ENCODE measurements around the gene RTRAF. TPM values are rescaled to one million over a fixed set of nuclear protein-coding genes. Genes with fewer than 3 reads are reported as not detected.

The RTRAF gene
- polyA plus RNA-seq, 4 donors: 250 to 325 (median 280) TPM

- no peak for DNase-seq (ENCODE audit: low read depth in 4 of 4, low spot score in 3 of 4)
Measured at GRCh38 chr14:52048641-52049204, 59.4 kb downstream of the RTRAF start.

GRCh38 chr14:52049271-52049670 lies 59.9 kb downstream of the RTRAF start:
- DNase-seq (ENCODE audit: low read depth in 4 of 4, low spot score in 3 of 4): no peak

- DNase-seq (ENCODE audit: low read depth in 4 of 4, low spot score in 3 of 4): no peak
Measured at GRCh38 chr14:52049721-52050588, 60.6 kb downstream of the RTRAF start.

GRCh38 chr14:52051251-52051650 lies 61.9 kb downstream of the RTRAF start:
- no peak for DNase-seq (ENCODE audit: low read depth in 4 of 4, low spot score in 3 of 4)

GRCh38 chr14:52051871-52052270 lies 62.5 kb downstream of the RTRAF start:
- DNase-seq (ENCODE audit: low read depth in 4 of 4, low spot score in 3 of 4): no peak

- no peak for DNase-seq (ENCODE audit: low read depth in 4 of 4, low spot score in 3 of 4)
Measured at GRCh38 chr14:52052288-52052943, 63.1 kb downstream of the RTRAF start.

- DNase-seq (ENCODE audit: low read depth in 4 of 4, low spot score in 3 of 4): no peak
Measured at GRCh38 chr14:52053044-52053443, 63.7 kb downstream of the RTRAF start.

- DNase-seq (ENCODE audit: low read depth in 4 of 4, low spot score in 3 of 4): no peak
Measured at GRCh38 chr14:52054678-52055077, 65.3 kb downstream of the RTRAF start.

- DNase-seq (ENCODE audit: low read depth in 4 of 4, low spot score in 3 of 4): no peak
Measured at GRCh38 chr14:52055167-52055566, 65.8 kb downstream of the RTRAF start.

- no peak for DNase-seq (ENCODE audit: low read depth in 4 of 4, low spot score in 3 of 4)
Measured at GRCh38 chr14:52058341-52058740, 69.0 kb downstream of the RTRAF start.

- no peak for DNase-seq (ENCODE audit: low read depth in 4 of 4, low spot score in 3 of 4)
Measured at GRCh38 chr14:52059649-52060048, 70.3 kb downstream of the RTRAF start.

GRCh38 chr14:52060080-52060479 lies 70.7 kb downstream of the RTRAF start:
- no peak for DNase-seq (ENCODE audit: low read depth in 4 of 4, low spot score in 3 of 4)

Other genes starting within 250 kb of the RTRAF start
- 100 to 1,000 TPM in 1 of 4 donors, 10 to 100 TPM in 3; 63.7 to 104 (median 75.8) TPM for gene GNG2, start 128.9 kb upstream of the RTRAF start, polyA plus RNA-seq (ENCODE audit: insufficient read length in 4 of 4)
- 100 to 1,000 TPM in 3 of 4 donors, 10 to 100 TPM in 1; 88.9 to 239 (median 139) TPM for gene NID2, start 79.5 kb downstream of the RTRAF start, polyA plus RNA-seq (ENCODE audit: insufficient read length in 4 of 4)